Chondrocyte (in vitro differentiated cells): ENCODE measurements around the gene GLYATL2. TPM values are rescaled to one million over a fixed set of nuclear protein-coding genes. Genes with fewer than 3 reads are reported as not detected.

Experiments
- DNase-seq: peaks from one replicate; pipeline ENCODE4 v3.0.0; 2021; ENCODE audit warnings: mixed read lengths, low spot score
- H3K27ac Mint-ChIP-seq: one replicate; pipeline ENCODE4 v1.8.0; 2021; ENCODE audit warnings: mild to moderate bottlenecking, moderate library complexity, mixed read lengths; ENCODE audit not compliant: unreplicated experiment
- H3K27me3 Mint-ChIP-seq: 2 replicates; pipeline ENCODE4 v1.8.0; 2021; ENCODE audit warnings: low read depth, mixed read lengths
- H3K36me3 Mint-ChIP-seq: 2 replicates; pipeline ENCODE4 v1.8.0; 2021; ENCODE audit warnings: low read depth, mixed read lengths
- H3K4me1 Mint-ChIP-seq: 2 replicates; pipeline ENCODE4 v1.8.0; 2021; ENCODE audit warnings: low read depth, mild to moderate bottlenecking, mixed read lengths
- H3K4me3 Mint-ChIP-seq: one replicate; pipeline ENCODE4 v1.8.0; 2021; ENCODE audit warnings: mild to moderate bottlenecking, moderate library complexity, mixed read lengths; ENCODE audit not compliant: unreplicated experiment
- H3K9me3 Mint-ChIP-seq: 2 replicates; pipeline ENCODE4 v1.8.0; 2021; ENCODE audit warnings: low read depth, mixed read lengths
- total RNA-seq: library from RNA; stranded (reverse); gene quantifications from 3 replicates; pipeline ENCODE4 v1.2.1, GENCODE V29; 2021
- TF ChIP-seq, protein P1 (sequence below): fragments of 200-600 bp; sonication (generic); IDR thresholded peaks from 2 replicates; pipeline ENCODE4 v1.5.0; 2021; ENCODE audit warnings: antibody characterized with exemption, mild to moderate bottlenecking, moderate library complexity

Gene GLYATL2
- total RNA-seq, 1 donor from 2014 or later, result 0.35 TPM

DNA sequence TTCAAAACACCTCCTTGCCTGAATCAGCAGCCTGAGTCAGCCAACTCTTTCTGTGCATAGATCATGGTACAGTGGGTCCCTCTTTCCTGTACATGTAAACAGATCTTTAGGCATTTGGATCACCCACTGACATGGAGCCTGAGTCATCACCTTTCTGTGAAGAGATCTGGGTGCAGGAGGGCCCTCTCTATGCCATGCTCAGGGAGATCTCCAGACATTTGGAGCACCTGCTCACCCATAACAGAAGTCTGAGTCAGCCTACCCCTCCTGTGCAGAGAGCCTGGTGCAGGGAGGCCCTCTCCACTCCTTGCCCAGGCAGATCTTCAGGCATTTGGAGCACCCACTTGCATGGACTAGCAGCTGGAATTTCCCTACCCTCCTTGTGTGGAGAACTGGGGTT, 56.6 kb downstream of the GLYATL2 start:
- H3K4me1 Mint-ChIP-seq, result no peaks in the 10 kb centered on the region
- no peak for DNase-seq
- H3K27ac Mint-ChIP-seq, result no peak overlapping the region
- peaks cover 15% of the 10 kb centered on the region for H3K27me3 Mint-ChIP-seq
- H3K9me3 Mint-ChIP-seq, result no peaks in the 10 kb centered on the region
- H3K36me3 Mint-ChIP-seq, result no peaks in the 10 kb centered on the region
- no peak overlapping the region for H3K4me3 Mint-ChIP-seq
- TF ChIP-seq, protein P1, sequence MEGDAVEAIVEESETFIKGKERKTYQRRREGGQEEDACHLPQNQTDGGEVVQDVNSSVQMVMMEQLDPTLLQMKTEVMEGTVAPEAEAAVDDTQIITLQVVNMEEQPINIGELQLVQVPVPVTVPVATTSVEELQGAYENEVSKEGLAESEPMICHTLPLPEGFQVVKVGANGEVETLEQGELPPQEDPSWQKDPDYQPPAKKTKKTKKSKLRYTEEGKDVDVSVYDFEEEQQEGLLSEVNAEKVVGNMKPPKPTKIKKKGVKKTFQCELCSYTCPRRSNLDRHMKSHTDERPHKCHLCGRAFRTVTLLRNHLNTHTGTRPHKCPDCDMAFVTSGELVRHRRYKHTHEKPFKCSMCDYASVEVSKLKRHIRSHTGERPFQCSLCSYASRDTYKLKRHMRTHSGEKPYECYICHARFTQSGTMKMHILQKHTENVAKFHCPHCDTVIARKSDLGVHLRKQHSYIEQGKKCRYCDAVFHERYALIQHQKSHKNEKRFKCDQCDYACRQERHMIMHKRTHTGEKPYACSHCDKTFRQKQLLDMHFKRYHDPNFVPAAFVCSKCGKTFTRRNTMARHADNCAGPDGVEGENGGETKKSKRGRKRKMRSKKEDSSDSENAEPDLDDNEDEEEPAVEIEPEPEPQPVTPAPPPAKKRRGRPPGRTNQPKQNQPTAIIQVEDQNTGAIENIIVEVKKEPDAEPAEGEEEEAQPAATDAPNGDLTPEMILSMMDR, result no peak

DNA sequence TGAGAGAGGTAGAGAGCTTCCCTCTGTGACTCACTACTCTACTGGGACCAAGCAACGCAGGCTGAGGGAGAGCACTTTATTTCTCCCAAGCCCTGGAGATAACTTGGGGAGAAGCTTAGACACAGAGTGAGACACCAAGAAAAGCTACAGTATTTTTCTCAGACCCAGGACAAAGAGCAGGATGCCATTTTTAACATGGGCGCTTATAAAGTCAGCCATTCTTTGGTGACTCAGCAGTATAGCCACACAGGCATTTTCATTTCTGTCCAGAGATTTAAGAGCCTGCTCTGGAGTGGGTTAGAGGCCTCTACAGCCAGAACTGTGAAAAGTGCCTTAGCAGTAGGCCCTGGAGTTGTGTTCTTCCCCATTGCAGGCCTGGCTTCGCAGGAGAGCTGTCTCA, 57.8 kb downstream of the GLYATL2 start:
- no peak for DNase-seq
- H3K4me3 Mint-ChIP-seq, result no peak overlapping the region
- H3K4me1 Mint-ChIP-seq, result no peaks in the 10 kb centered on the region
- H3K9me3 Mint-ChIP-seq, result no peaks in the 10 kb centered on the region
- H3K27me3 Mint-ChIP-seq, result peaks cover 15% of the 10 kb centered on the region
- H3K36me3 Mint-ChIP-seq, result no peaks in the 10 kb centered on the region
- H3K27ac Mint-ChIP-seq, result no peak overlapping the region
- TF ChIP-seq, protein P1, result no peak

DNA sequence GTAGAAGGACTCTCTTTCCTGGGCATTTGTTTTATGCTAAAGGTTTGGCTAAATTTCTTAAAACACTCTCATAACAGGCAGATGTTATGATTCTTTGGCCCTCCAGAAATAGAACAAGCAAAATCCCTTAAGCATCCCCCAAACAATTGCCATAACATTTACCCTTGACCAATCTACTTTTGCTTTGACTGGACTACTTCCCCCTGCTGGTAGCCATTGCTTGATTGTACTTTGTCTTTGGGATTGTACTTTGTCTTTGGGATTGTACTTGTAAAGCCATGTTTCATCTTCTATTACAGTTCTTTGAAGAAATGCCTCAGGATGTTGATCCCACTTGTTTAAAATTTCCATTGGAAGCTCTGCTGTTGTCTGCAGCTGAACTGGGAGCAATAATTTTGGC, 59.5 kb downstream of the GLYATL2 start:
- no peak overlapping the region for H3K4me3 Mint-ChIP-seq
- no peaks in the 10 kb centered on the region for H3K9me3 Mint-ChIP-seq
- H3K27me3 Mint-ChIP-seq, result peaks cover 8% of the 10 kb centered on the region
- TF ChIP-seq, protein P1, result peak; percentile 15
- no peak for DNase-seq
- H3K27ac Mint-ChIP-seq, result no peak overlapping the region
- no peaks in the 10 kb centered on the region for H3K36me3 Mint-ChIP-seq
- H3K4me1 Mint-ChIP-seq, result no peaks in the 10 kb centered on the region

Other genes with a start within 250 kb of the GLYATL2 start
- gene CNTF, start 222.0 kb downstream of the GLYATL2 start, total RNA-seq, result 0.92 to 1.3 TPM (median 1.1 TPM) in 3 replicates
- gene GLYAT, start 112.8 kb downstream of the GLYATL2 start, total RNA-seq, result not detected in 3 replicates
- gene GLYATL1, start 94.8 kb upstream of the GLYATL2 start, total RNA-seq, result 0.28 TPM in 1 of 3 replicates, not detected in the others
- gene GLYATL1B, start 241.6 kb upstream of the GLYATL2 start, total RNA-seq, result not detected in 3 replicates